Measurements from ENCODE around the gene CD109.
"Not testable (repeated sequence)": the region's sequence is repeated elsewhere in the genome, so short reads cannot be mapped to it uniquely, and the experiment has no call there.

CD109 gene

GRCh38 chr6:73706971-73707370 lies 11.0 kb downstream of the CD109 start:
- no peak overlapping the region for H3K4me3 ChIP-seq (ENCODE audit: low read depth, low read length)
- ChIA-PET CTCF (interaction anchor here (0.8 to 1.8 kb wide), 6 partner anchors 12 to 1504 kb away, joined by 3 to 6 read pairs (median 4); no protein-coding TSS in a partner anchor), POLR2A (no interaction called here)
- no peak for DNase-seq (ENCODE audit: low read depth, low spot score)
- TF ChIP-seq CTCF (IDR thresholded peaks at IDR 0.05; ENCODE audit: insufficient read depth, low read length, missing control alignments) = no peak

- CTCF ChIA-PET = interaction anchor here (2.6 kb wide), 1 partner anchor 22 kb away, joined by 8 read pairs; no protein-coding TSS in a partner anchor
- POLR2A ChIA-PET = interaction anchor here (0.5 kb wide), 1 partner anchor 64 kb away, joined by 3 read pairs; no protein-coding TSS in a partner anchor
- no peak overlapping the region for H3K4me3 ChIP-seq (ENCODE audit: low read depth, low read length)
- no peak for TF ChIP-seq CTCF (IDR thresholded peaks at IDR 0.05; ENCODE audit: insufficient read depth, low read length, missing control alignments)
- DNase-seq (ENCODE audit: low read depth, low spot score) = no peak
These were observed 14.5 kb downstream of the CD109 start for GRCh38 chr6:73710470-73710869.

- ChIA-PET CTCF (interaction anchor here (2.6 kb wide), 1 partner anchor 22 kb away, joined by 8 read pairs; no protein-coding TSS in a partner anchor), POLR2A (interaction anchor here (0.5 kb wide), 1 partner anchor 64 kb away, joined by 3 read pairs; no protein-coding TSS in a partner anchor)
- DNase-seq (ENCODE audit: low read depth, low spot score) = no peak
- H3K4me3 ChIP-seq (ENCODE audit: low read depth, low read length) = no peak overlapping the region
- no peak for TF ChIP-seq CTCF (IDR thresholded peaks at IDR 0.05; ENCODE audit: insufficient read depth, low read length, missing control alignments)
These were observed 14.9 kb downstream of the CD109 start for GRCh38 chr6:73710948-73711347.

- no peak for TF ChIP-seq CTCF (IDR thresholded peaks at IDR 0.05; ENCODE audit: insufficient read depth, low read length, missing control alignments)
- DNase-seq (ENCODE audit: low read depth, low spot score) = no peak
- CTCF ChIA-PET = interaction anchor here (1.2 to 1.8 kb wide), 4 partner anchors 9 to 36 kb away, joined by 3 to 12 read pairs (median 4); no protein-coding TSS in a partner anchor
- no peak overlapping the region for H3K4me3 ChIP-seq (ENCODE audit: low read depth, low read length)
- POLR2A ChIA-PET = no interaction called here
These were observed 16.7 kb downstream of the CD109 start for GRCh38 chr6:73712535-73713173.

GRCh38 chr6:73713426-73714147 lies 17.6 kb downstream of the CD109 start:
- H3K4me3 ChIP-seq (ENCODE audit: low read depth, low read length) = no peak overlapping the region
- no peak for TF ChIP-seq CTCF (IDR thresholded peaks at IDR 0.05; ENCODE audit: insufficient read depth, low read length, missing control alignments)
- DNase-seq (ENCODE audit: low read depth, low spot score) = no peak
- POLR2A ChIA-PET = no interaction called here
- CTCF ChIA-PET = interaction anchor here (1.0 to 1.8 kb wide), 6 partner anchors 8 to 37 kb away, joined by 3 to 12 read pairs (median 4); no protein-coding TSS in a partner anchor

GRCh38 chr6:73715111-73715508 lies 19.1 kb downstream of the CD109 start:
- CTCF ChIA-PET = interaction anchor here (1.0 kb wide), 3 partner anchors 9 to 18 kb away, joined by 3 to 4 read pairs (median 4); no protein-coding TSS in a partner anchor
- POLR2A ChIA-PET; DNase-seq (ENCODE audit: low read depth, low spot score); H3K4me3 ChIP-seq (ENCODE audit: low read depth, low read length): not testable (repeated sequence)

All from AG04449 (cell line).